Prostate gland (tissue), 2 donors: ENCODE results near the gene ZNF385D. TPM values are rescaled to one million over a fixed set of nuclear protein-coding genes. Genes with fewer than 3 reads are reported as not detected.

Experiments used
- DNase-seq: peaks from one replicate; pipeline ENCODE4 v3.0.0-alpha.2; 2019; ENCODE audit warnings: low spot score
- H3K27ac ChIP-seq, 2 donors: fragments of 200-600 bp; sonication (generic); 2 replicates each; pipeline ENCODE4 v1.5.1; 2017 to 2019
- H3K27me3 ChIP-seq: fragments of 200-600 bp; sonication (generic); replicated peaks from 2 replicates; pipeline ENCODE4 v1.5.1; 2019; ENCODE audit not compliant: insufficient read depth
- H3K36me3 ChIP-seq, 2 donors: fragments of 200-600 bp; sonication (generic); 1 replicate in 1 of 2; 2 replicates in 1 of 2; pipeline versions ENCODE4 v1.5.1 to v1.8.1; 2017 to 2019
- H3K4me1 ChIP-seq: fragments of 200-600 bp; sonication (generic); replicated peaks from 2 replicates; pipeline ENCODE4 v1.5.1; 2019
- H3K4me3 ChIP-seq, 2 donors: fragments of 200-600 bp; sonication (generic); 2 replicates each; pipeline ENCODE4 v1.5.1; 2017 to 2019
- H3K9me3 ChIP-seq: fragments of 200-600 bp; sonication (generic); 2 replicates; pipeline ENCODE4 v1.5.1; 2017
- POLR2A ChIP-seq: fragments of 450-650 bp; IDR thresholded peaks from one replicate; pipeline ENCODE4 v1.6.1; 2016; ENCODE audit warnings: antibody characterized with exemption, mild to moderate bottlenecking
- POLR2AphosphoS5 ChIP-seq: sonication (generic); formaldehyde crosslinking; IDR thresholded peaks from one replicate; pipeline ENCODE4 v1.6.1; 2017; ENCODE audit warnings: antibody characterized with exemption
- WGBS: methylation state at CpG from one replicate; pipeline ENCODE4 v1.1.5; 2018; 5-methylcytosine and 5-hydroxymethylcytosine counted together
- intact Hi-C: fragments of 100-400 bp; cut with DNase I; formaldehyde crosslinking; loops from one replicate; pipeline ENCODE4 v1.14.2; 2022
- total RNA-seq, 2 donors: library from RNA; depleted of rRNA; stranded (reverse); fragments of >200 nt; gene quantifications; one replicate each; pipeline ENCODE4 v1.1.0, GENCODE V29; 2016
- TF ChIP-seq, protein P1 (sequence below), 4 experiments: fragments of 200-600 bp in 2 of 4; fragments of 450-650 bp in 2 of 4; sonication (generic) in 2 of 4; IDR thresholded peaks; 1 replicate in 3 of 4; 2 replicates in 1 of 4; pipeline ENCODE4 v1.5.1; 2016 to 2019; ENCODE audit warnings: antibody characterized with exemption in 4 of 4, mild to moderate bottlenecking in 2 of 4, moderate library complexity in 2 of 4

ZNF385D gene
- total RNA-seq, 2 donors from 2014 or later = 1.0 to 5.9 TPM

DNA sequence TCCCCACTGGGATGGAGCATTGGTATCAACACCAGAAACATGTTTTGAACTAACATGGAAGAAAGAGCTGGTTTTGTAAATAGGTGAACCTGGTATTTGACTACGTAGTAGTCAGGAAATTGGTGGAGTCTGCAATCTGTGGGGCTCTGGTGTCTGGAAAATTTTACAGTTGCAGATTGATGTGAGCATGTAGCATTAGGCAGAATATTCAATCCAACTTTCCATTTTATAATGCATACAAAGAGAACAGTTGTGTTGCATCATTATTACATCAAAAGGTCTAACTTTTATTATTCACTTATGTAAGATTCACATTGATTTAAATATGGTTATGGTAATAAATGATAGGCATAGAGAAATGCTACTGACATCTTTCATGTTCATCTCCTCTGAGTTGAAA is 340.0 kb downstream of the ZNF385D start:
- intact Hi-C loops = no loop called here
- TF ChIP-seq POLR2A = no peak
- TF ChIP-seq, protein P1, sequence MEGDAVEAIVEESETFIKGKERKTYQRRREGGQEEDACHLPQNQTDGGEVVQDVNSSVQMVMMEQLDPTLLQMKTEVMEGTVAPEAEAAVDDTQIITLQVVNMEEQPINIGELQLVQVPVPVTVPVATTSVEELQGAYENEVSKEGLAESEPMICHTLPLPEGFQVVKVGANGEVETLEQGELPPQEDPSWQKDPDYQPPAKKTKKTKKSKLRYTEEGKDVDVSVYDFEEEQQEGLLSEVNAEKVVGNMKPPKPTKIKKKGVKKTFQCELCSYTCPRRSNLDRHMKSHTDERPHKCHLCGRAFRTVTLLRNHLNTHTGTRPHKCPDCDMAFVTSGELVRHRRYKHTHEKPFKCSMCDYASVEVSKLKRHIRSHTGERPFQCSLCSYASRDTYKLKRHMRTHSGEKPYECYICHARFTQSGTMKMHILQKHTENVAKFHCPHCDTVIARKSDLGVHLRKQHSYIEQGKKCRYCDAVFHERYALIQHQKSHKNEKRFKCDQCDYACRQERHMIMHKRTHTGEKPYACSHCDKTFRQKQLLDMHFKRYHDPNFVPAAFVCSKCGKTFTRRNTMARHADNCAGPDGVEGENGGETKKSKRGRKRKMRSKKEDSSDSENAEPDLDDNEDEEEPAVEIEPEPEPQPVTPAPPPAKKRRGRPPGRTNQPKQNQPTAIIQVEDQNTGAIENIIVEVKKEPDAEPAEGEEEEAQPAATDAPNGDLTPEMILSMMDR (IDR thresholded peaks at IDR 0.05) = no peak
- no peak for TF ChIP-seq POLR2AphosphoS5
- Histone ChIP-seq H3K27me3 (no peaks in the 10 kb centered on the region), H3K9me3 (no peaks in the 10 kb centered on the region), H3K36me3 (no peaks in the 10 kb centered on the region), H3K4me1 (no peaks in the 10 kb centered on the region), H3K27ac (no peak overlapping the region), H3K4me3 (no peak overlapping the region)
- DNase-seq = no peak
- WGBS = 87% methylated on average over 1 of the region's 1 CpG

DNA sequence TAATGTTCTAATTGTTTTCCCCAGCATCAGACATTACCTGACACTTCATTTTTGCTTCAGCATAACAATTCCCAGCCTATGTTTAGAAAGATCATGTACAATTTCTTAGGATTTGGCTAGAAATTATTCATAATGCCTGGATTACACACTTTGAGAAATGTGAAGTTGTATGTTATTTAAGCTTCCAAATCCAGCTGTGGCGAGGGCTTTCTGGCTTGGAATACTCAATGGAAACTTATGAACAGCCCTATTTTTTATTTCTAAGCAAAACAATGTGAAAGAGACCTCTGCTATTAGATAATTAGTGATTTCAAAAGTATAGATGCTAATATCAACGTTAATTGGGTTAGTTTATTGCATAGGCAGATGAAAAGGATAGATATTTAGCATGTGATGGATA is 341.6 kb downstream of the ZNF385D start:
- intact Hi-C loops = no loop called here
- Histone ChIP-seq H3K27ac (no peak overlapping the region), H3K27me3 (no peaks in the 10 kb centered on the region), H3K9me3 (no peaks in the 10 kb centered on the region), H3K4me3 (no peak overlapping the region), H3K4me1 (no peaks in the 10 kb centered on the region), H3K36me3 (no peaks in the 10 kb centered on the region)
- 87% methylated on average over 2 of the region's 2 CpGs for WGBS
- no peak for DNase-seq
- TF ChIP-seq POLR2AphosphoS5 = no peak
- TF ChIP-seq, protein P1 (IDR thresholded peaks at IDR 0.05) = no peak
- TF ChIP-seq POLR2A = no peak

DNA sequence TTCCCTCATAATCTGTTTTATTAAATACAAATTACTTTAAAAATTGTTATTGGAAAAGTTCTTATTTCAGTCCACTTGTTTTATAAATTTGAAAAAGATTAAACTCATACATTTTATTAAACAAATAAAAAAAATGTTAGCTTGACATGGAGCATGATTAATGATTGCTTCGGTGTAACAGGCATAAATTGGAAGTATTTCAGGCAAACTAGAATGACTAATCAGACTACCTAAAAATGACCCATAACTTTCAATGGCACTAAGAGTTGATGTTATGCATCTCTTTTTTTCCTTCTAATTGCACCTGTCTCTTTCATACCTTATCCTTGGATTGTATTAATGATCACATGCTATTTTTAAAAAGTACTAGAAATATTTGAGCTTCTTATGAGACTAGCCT is 343.3 kb downstream of the ZNF385D start:
- H3K27ac ChIP-seq = no peak overlapping the region
- DNase-seq = no peak
- H3K4me1 ChIP-seq = no peaks in the 10 kb centered on the region
- no peaks in the 10 kb centered on the region for H3K27me3 ChIP-seq
- H3K9me3 ChIP-seq = no peaks in the 10 kb centered on the region
- H3K36me3 ChIP-seq = no peaks in the 10 kb centered on the region
- no peak for TF ChIP-seq POLR2AphosphoS5
- TF ChIP-seq, protein P1 (IDR thresholded peaks at IDR 0.05) = no peak
- no peak for TF ChIP-seq POLR2A
- 26% methylated on average over 1 of the region's 1 CpG for WGBS
- intact Hi-C loops = no loop called here
- H3K4me3 ChIP-seq = no peak overlapping the region

DNA sequence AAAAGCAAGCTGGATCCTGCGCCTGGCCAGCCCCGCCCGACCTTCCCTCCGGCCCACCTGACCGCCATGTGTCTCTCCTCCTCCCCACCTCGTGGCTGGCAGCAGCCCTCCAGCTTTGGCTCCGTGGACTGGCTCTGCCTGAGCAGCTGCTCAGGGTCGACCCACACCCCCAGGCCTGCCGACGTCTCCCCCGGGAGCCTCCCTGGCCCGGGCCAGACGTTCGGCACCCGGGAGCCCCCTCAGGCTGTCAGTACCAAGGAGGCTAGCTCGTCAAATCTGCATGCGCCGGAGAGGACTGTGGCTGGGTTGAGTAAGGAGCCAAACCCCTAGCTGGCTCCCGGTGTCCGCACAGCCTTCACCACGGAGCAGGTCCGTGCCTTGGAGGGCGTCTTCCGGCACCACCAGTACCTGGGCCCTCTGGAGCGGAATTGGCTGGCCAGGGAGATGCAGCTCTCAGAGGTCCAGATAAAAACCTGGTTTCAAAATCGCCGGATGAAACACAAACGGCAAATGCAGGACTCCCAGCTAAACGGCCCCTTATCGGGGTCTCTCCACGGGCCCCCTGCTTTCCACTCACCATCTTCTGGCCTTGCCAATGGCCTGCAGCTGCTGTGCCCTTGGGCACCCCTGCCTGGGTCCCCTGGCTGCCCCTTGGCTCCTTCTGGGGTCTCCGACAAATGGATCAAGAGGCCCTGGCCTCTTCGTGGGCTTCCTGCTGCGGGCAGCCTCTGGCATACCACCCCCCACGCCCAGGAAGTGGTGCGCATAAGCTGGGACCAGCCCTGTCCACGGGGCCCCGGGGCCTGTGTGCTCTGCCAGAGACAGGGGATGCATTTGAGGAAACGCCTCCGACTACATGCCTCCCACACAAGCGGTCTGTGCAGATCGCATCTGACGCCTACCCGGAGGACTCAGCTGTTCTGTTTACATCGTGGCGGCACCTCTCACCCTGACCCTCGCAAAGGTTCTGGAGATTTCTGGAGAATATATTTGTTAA is 345.0 kb downstream of the ZNF385D start:
- no peak overlapping the region for H3K27ac ChIP-seq
- intact Hi-C loops = no loop called here
- no peak for TF ChIP-seq POLR2A
- TF ChIP-seq POLR2AphosphoS5 = no peak
- TF ChIP-seq, protein P1 (IDR thresholded peaks at IDR 0.05) = no peak
- no peaks in the 10 kb centered on the region for H3K9me3 ChIP-seq
- no peaks in the 10 kb centered on the region for H3K36me3 ChIP-seq
- no peak overlapping the region for H3K4me3 ChIP-seq
- no peak for DNase-seq
- H3K4me1 ChIP-seq = no peaks in the 10 kb centered on the region
- H3K27me3 ChIP-seq = no peaks in the 10 kb centered on the region
- 92% methylated on average over 47 of the region's 47 CpGs for WGBS

DNA sequence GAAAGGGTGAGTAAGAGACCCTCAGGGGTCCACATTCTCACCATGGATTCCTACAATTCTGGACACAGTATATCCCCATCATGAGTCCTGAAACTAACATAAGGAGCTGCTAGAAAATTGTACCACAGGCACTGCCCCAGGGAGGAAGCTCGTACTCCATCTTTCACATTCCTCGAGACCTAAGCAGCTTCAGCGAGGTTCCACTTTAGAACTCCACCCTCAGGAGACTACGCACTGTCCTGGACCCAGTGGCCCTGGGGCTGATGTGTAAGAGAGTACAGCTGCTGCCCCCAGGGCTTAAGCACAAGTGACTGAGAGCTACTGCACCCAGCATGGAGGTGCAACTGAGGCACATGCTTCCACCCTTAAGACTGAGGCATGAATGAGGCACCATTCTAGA is 352.5 kb downstream of the ZNF385D start:
- intact Hi-C loops = no loop called here
- Histone ChIP-seq H3K9me3 (no peaks in the 10 kb centered on the region), H3K4me3 (no peak overlapping the region), H3K36me3 (no peaks in the 10 kb centered on the region), H3K27me3 (no peaks in the 10 kb centered on the region), H3K27ac (no peak overlapping the region), H3K4me1 (no peaks in the 10 kb centered on the region)
- no peak for TF ChIP-seq POLR2AphosphoS5
- TF ChIP-seq POLR2A = no peak
- TF ChIP-seq, protein P1 (IDR thresholded peaks at IDR 0.05) = no peak
- 84% methylated on average over 4 of the region's 4 CpGs for WGBS
- no peak for DNase-seq
